Islet of Langerhans (tissue), 1 donor: Measurements from ENCODE around the gene TOM1L2.
"Not testable (repeated sequence)": the region's sequence is repeated elsewhere in the genome, so short reads cannot be mapped to it uniquely, and the experiment has no call there.

Source experiments
- FAIRE-seq: peaks from one replicate; lab custom pipeline; 2011; peaks lifted over from hg19 to GRCh38; lab: Jason Lieb, UNC

Gene TOM1L2

DNA sequence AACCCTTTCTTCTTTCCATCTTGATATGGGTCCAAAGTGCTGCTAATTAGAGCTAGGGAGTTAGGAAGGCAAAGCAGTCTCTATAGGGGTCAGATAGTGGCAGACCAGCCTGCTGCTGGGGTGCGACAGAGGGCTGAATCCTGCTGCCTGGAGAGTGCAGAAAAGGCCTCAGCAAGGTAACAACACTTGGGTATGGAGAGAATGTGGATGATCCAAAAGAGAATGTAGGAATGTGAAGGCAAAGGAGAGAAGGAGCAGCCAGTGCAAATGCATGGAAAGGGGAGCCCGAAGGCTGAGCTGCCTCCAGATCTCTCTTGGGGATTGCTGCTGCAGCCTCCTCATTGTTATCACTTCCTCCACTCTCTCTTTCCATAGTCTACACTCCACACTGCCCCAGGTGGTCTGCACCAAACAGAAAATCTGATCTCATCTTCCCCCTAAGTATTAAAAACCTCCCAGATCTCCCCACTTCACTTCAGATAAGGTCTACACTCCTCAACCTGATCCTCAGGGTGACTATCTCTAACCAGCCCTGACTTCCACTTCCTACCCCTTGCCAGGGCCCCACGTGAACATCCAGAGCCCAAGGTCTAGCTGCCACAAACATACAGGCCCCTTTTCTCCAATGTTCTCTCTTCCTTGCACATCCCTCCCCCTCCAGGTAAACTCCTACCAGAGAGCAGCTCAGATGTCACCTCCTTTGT is 28.8 kb downstream of the TOM1L2 start:
- no peak for FAIRE-seq

DNA sequence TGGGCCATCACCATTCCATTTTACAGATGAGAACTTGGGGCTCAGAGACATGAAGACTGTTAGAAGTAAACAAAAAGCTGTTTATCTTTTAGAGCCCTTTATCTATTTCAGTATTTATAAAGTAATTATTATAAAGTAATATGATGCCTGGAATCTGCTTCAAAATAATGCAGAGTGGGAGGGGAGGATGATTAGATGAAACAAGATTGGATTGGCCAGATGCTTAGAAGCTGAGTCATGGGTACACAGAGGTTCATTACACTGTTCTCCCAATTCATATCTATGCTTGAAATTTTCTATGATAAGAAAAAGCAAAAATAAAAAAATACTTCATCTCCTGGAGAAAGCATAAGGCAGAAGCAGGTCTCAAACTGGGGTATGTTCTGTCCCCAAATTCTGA is 29.4 kb downstream of the TOM1L2 start:
- no peak for FAIRE-seq

DNA sequence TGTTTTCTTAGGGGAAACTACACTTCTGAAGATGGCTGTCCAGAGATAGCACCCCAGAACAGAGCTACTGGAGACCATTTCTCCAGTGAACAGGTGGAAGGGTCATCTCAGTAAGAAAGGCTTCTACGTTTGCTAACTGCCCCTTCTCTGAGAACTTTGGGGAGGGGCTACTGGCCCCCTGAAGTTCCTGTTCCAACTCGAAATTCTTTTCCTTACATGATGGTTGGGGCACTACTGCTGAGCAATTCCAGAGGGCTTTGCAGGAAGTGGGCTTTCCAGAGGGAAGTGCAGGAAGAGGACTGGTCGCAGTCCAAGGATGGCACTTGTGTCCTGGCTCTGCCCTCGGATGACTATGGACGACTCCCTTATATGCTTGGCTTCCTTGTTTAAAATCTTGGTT is 31.2 kb downstream of the TOM1L2 start:
- FAIRE-seq = no peak

DNA sequence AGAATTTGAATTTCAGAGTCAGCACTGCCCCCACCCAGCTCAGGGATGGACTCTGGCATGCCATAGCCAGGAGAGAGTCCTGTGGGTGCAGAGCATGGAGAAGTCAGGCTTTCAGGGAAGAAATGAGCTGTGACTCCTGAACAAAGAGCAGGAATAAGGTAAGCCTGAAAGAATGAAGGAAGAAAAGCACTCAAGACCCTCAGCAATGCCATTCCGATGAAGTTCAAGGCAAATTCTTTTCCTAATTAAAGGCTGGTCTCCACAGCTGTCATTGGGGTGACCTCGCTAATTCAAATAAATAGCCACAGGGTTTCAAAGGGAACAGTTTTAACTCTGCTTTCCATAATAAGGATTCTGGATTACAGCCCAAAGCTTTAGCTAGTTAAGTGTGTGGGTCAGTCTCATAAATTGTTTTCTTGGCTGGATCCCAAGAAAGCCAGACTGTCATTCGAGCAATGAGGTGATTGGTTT is 31.7 kb downstream of the TOM1L2 start:
- no peak for FAIRE-seq

DNA sequence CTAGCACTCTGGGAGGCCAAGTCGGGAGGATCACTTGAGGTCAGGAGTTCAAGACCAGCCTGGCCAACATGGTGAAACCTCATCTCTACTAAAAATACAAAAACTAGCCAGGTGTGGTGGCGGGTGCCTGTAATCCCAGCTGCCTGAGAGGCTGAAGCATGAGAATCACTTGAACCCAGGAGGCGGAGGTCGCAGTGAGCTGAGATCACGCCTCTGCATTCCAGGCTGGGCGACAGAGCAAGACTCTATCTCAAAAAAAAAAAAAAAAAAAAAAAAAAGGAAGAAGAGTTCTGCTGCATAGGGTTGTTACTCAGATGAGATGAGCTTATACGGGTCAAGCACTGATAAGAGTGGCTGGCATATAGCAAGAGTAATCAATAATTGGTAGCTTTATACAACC is 32.3 kb downstream of the TOM1L2 start:
- not testable (repeated sequence) for FAIRE-seq

DNA sequence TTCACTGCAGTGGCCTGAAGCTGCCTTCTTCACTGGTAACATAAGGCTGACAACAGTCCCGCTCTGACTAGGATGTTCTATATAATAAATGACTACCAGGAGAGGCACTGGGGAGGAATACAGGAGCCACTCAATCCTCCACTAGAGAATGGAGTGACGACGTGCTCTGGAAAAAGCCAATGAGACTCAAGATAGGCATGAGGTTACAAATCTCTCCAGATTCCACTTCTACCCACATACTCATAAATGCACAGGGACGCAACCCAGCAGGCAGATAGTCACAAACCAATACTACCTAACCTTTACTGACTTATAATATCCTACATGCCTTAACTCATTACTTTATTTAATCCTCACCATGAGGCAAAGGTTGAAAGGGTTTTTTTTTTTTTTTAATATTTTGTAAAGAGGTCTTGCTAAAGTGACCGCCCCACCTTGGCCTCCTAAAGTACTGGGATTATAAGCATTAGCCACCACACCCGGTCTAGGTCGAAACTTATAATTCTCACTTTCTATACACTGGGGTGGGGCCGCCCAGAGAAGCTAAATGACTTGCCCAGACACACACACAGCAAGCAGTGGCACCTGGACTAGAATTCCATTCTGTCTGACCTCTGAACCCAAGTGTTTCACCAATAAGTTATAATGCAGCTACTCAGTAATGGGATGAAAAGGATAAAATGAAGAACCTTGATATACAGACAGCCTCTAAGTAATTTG is 33.7 kb downstream of the TOM1L2 start:
- no peak for FAIRE-seq

DNA sequence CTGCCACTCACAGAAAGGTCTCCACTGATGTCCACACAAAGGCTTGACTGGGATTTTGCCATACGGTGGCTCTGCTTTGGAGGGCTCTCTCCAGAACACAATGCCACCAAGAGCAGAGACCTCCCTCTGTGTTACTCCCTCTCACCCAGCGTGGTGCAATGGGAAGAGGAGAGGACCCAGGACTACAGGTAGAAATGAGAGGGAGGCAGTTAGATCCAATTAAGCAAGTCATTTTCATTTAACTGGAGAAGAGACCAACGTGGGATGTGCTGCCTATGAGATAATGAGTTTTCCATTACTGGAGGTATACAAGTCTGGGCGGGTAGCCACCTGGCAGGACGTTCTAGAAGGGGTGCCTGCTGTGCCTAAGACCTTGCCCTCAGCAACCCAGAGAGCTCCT is 34.2 kb downstream of the TOM1L2 start:
- FAIRE-seq = no peak

DNA sequence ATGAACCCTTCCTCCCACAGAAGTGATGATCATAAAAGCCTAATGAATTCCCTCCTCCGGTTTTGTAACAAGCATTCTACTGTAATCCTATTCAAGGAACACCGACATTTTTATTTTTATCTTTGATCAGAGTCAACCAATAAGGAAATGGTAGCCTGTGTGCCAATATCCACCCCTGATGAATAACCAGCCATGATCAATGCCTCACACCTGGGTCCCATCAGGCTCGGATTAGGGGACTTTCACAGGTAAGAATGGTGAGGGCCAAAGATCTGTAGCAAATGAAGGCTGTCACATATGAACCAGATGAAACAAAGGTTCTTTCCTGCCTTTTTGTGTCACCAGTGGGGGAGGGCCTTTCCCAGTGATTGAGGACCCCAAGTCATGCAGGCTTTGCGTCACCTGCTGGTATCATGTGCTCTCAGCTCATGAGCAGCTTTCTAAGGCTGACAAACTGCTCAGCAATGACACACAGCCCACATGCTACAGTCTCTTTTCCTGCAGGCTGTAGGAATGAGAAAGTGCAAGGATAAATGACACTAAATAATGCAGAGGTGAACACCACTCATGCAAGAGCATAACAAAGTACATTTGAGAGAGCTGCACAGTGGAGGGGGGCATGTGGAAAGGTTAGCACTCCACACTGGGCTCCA is 34.9 kb downstream of the TOM1L2 start:
- FAIRE-seq = no peak

DNA sequence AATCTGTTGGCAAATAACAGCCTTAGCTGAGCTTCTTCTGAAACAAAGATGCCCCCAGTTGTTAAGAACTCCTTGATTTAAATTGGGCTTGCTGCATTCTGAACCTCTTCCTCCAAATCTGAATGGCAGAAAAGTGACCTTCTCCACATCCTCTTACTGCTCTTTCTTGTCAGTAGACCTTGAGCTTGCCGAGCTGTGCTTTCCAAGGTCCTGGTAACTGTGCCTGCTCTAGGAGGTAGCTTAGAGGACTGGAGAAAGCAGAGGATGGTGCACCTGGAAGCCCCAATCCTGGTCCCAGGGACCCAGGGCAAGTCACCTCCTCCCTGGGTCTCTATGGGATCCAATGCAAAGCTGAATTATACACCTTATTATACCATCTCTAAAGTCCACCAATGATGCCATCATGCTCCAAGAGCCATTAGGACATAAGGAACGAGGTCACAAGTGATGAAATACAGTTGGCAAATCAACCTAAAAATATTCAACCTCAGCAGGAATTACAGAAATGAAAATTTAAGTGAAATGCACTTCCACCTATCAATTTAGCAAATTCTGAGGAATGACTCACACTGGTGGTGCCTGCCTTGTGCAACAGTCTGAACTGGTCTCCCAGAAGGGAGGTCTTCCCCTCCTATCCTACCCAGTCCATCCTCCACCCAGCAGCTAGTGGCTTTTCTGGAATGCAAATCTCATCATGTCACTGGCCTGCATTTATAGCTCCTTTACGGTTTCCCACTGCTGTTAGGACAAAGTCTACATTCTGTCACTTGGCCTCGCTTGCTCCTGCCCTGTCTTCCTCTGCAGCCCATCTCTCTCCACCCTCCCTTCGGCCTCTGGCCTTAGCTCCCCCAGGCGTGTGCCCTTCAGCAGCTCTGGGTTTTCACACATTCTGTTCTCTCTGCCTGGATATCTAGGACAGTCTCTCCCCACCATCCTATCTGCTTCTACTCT is 36.6 kb downstream of the TOM1L2 start:
- FAIRE-seq = no peak

DNA sequence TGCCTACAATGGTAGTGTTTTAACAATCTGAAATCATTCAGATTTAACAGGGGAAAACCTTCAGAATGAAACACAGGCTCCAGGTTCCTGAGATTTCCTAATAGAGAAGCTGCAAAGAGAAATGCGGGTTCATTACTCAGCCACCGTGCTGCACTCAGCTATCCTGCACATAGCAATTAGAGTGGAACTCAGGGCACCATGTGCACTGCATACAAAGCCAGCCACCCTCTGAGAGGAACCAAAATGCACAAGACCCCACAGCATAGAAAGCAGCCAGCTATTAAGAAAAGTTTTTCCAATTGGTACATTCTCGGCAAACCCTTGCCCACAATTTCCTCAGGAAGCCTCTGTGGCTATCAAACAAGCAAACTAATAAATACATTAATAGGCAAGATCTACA is 37.4 kb downstream of the TOM1L2 start:
- no peak for FAIRE-seq

DNA sequence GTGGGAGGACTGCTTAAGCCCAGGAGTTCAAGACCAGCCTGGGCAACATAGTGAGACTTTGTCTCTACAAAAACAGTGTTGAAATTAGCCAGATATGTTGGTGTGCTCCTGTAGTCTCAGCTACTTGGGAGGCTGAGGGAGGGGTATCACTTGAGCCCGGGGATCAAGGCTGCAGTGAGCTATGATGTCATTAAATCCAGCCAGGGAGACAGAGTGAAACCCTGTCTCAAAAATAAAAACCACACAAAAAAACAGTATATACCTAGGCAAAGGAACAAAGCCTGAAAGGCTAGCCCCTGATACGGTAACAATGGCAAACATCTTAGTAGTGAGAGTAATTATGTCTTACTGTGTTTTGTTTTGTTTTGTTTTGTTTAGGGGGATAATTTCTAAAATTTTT is 38.0 kb downstream of the TOM1L2 start:
- no peak for FAIRE-seq

DNA sequence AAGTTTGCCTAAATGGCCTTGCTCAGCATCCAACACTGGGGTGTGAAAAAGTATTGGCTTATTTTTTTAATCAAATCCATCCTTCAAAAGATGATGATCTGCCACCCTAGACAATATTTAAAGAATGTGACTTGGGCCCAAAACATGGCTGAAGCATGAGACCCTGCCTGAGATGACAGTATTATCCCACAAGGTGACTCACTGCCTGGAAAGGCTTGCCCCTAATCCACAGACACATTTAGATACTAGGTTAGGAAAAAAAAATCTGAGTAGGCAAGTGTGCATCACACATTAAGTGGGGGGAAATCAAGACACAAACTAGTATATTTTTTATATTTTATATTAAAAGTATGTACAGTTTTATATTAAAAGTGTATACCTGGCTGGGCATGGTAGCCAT is 38.4 kb downstream of the TOM1L2 start:
- no peak for FAIRE-seq

DNA sequence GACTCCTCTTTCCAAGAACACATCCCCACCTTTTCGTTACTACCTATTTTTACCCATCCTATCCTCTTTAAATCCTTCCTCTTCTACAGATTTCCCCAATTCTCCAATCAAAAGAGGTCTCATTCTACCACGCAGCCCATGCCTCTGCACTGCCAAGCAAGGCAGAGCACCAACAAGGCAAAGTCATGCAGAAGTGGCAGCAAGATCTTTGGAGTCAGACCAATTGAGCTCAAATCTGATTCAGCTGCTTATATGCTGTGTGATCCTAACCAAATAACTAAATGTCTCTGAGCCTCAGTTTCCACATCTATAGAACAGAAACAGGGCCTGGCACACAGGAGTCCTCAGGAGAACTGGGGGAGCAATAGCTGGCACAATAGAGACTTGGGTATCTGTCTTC is 41.0 kb downstream of the TOM1L2 start:
- no peak for FAIRE-seq

DNA sequence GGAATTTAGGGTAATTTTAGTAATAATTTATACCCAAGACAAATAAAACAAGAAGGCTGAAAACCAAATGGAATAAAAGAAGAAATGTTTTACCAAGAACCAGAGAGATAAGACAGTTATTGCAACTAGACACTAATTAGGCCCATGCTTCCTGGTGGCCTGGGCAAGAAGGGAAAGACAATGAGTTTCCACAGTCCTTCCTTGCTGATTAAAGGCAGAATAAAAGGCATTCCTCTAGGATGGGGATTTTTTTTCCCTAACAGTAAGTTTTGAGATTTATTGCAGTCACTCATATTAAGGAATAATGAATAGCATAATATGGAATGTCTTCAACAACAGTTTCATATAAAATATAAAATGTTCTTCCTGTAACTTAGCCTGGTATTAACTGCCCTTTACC is 41.5 kb downstream of the TOM1L2 start:
- FAIRE-seq = no peak

DNA sequence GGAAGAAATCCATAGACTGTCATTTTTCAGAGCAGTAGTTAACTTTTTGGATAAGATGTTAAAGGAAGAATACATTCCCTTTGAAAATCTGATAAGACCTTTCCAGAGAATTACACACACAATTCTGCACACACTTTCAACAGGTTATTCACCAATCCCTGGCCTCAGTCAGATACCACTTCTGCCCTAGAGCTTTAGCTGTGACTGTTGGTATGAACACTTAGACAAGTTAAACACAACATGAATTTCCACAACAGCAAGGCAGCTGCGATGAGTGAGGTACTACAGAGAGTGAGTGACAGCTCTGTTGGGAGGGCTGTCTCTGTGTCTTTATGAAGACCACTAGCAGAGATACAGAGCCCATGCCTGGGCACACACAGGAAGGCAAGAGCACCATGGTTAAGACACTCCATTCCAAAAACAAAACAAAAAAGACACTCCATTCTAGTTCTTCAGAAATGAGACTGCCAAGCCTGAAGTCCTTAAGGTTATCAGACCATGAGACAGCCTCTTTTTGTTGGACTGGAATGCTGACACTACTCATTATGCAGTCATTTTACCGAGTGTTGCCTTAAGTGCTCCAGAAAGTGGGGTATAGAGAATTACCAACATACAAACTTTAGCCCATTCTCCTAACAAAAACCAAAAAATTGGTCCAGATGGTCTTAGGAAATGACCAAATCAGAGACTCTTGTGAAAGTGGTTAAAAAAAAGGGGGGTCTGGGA is 42.4 kb downstream of the TOM1L2 start:
- FAIRE-seq = no peak

DNA sequence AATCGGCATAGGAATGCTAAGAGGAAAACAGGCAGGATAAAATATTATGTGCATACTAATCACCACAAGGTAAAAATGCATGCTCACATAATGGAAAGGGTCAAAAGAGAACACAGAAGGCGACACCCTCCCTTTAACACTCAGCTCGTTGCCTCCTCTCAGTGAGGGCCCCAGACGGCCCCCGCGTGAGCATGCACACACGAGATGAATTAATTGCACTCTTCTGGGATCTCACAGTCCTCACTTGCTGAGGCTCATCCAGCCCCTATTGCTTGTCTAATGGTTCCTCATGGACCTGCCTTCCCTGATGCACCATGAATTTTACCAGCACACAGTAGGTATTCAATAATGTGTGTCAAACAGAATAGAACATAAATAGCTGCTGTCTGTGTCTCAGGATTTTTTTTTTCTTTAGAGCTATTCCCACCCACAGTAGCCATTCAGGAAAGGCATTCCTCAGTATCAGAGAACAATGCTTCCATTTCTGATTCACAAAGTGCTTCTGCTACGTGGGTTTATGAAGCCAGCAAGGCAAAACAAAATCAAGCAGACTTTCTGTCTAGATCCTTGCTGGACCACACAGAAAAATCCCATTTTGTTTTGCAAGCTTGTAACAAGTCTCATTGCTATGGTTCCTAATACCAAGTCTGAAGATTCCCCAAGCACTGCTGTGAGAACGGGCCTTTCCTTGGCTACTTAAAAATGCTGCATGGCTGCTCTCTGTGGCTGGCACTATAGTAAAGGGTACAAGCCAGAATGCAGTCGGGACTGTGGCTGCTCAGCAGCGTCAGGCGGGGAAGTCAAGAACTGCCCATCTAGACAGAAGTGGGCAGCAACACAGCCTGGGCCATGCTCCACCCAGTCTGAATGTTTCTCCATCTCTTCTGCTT is 43.6 kb downstream of the TOM1L2 start:
- no peak for FAIRE-seq

DNA sequence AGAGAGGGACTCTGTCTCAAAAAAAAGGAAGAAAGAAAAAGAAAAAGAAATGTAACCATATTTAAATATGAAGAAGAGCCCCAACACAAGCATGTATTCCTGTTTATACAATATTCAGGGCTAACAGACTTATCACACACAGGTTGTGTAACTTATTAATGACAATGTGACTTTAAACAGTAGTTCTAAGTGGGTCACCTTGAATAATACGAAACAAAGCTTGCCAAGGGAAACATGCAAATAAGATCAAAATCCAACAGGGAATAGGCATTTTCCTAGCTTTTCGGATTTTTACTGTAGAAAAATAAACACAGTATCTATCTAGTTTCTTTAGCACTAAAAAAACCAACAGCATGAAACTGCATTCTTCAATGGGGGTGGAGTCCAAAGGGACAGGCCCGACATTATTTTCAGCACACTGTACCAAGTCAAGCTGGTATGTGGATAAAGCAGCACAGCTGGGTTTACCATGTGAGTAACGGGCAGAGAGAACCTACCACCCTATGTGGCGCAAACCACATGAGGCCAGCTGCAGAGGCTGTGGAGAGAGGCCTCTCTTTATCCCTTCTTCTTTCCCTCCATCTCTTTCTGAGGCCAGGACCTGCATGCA is 45.3 kb downstream of the TOM1L2 start:
- FAIRE-seq = no peak

DNA sequence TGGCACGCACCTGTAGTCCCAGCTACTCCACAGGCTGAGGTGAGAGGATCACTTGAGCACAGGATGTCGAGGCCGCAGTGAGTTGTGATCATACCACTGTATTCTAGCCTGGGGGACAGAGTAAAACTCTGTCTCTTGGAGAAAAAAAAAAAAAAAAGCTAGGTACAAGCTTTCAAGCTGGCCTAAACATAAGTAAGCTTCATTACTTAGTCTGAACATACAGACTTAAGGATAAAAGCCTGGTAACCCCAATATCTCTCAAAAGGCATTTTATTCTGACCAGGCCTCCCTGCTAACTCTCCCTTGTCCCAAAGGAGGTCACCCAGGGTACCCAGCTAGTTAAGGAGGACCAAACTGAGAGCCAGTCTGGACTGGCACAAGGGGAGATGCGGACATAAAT is 46.2 kb downstream of the TOM1L2 start:
- FAIRE-seq = no peak

DNA sequence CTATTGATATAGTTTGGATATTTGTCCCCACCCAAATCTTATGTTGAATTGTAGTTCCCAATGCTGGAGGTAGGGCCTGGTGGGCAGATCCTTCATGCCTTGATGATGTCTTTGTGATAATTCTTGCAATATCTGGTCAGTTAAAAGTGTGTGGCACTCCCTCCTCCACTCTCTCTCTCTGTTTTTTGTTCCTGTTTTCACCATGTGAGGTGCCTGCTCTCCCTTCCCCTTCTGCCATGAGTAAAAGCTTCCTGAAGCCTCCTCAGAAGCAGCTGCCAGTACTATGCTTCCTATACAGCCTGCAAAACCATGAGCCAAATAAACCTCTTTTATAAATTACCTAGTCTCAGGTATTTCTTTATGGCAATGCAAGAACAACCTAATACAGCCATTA is 47.3 kb downstream of the TOM1L2 start:
- FAIRE-seq = no peak
